GM12878 (cell line): ENCODE measurements around the gene CDKN1C. TPM values are rescaled to one million over a fixed set of nuclear protein-coding genes. Genes with fewer than 3 reads are reported as not detected.

Source experiments
- ATAC-seq: fragments of 200-7000 bp; cut with Tn5 transposase; 3 replicates; pipeline ENCODE4 v1.9.1; 2020; ENCODE audit warnings: mild to moderate bottlenecking, moderate library complexity
- BruUV-seq: library from RNA; stranded (reverse); fragments of 400-500 nt; replicated peaks from 2 replicates; lab custom pipeline; 2021; lab: Mats Ljungman, UMichigan
- CTCF ChIA-PET: fragments of 300-600 bp; sonication (Branson Sonifier 250); formaldehyde crosslinking; extraction: SDS; loops from one replicate; lab custom pipeline; 2021; ENCODE audit warnings: inconsistent platforms; lab: Yijun Ruan, JAX
- POLR2A ChIA-PET: fragments of 350-600 bp; formaldehyde crosslinking; extraction: SDS; loops from one replicate; lab custom pipeline; 2021; ENCODE audit warnings: inconsistent platforms; lab: Charles Lee
- RAD21 ChIA-PET: fragments of 300-600 bp; sonication (Branson Sonifier 250); formaldehyde crosslinking; loops from one replicate; lab custom pipeline; 2023; ENCODE audit warnings: antibody characterized with exemption; ENCODE audit not compliant: unreplicated experiment; lab: Charles Lee
- SMC1A ChIA-PET: fragments of 300-600 bp; sonication (Branson Sonifier 250); formaldehyde crosslinking; loops from one replicate; lab custom pipeline; 2023; ENCODE audit not compliant: unreplicated experiment, uncharacterized antibody; lab: Charles Lee
- DNase-seq: peaks from one replicate; pipeline ENCODE4 v3.0.0-alpha.2; 2011; ENCODE audit warnings: low read depth, low spot score
- FAIRE-seq: peaks from 3 replicates; lab custom pipeline; 2011; peaks lifted over from hg19 to GRCh38; lab: Jason Lieb, UNC
- H2AFZ ChIP-seq: 2 replicates; pipeline ENCODE4 v1.6.0; 2011; ENCODE audit warnings: low read depth, low read length, control low read depth; ENCODE audit not compliant: control insufficient read depth
- H3K27ac ChIP-seq: 2 replicates; pipeline ENCODE4 v1.5.1; 2011; ENCODE audit warnings: control low read depth; ENCODE audit not compliant: control insufficient read depth, insufficient read depth
- H3K27me3 ChIP-seq, 2 experiments: replicated peaks in 1 of 2; 2 replicates each; pipeline versions ENCODE4 v1.6.0 to v1.6.1; 2011; ENCODE audit warnings: low read length in 1 of 2; ENCODE audit not compliant: control insufficient read depth in 2 of 2, insufficient read depth in 2 of 2
- H3K36me3 ChIP-seq, 2 experiments: 2 replicates each; pipeline ENCODE4 v1.5.1; 2011; ENCODE audit warnings: low read length in 1 of 2; ENCODE audit not compliant: control insufficient read depth in 2 of 2, insufficient read depth in 2 of 2
- H3K4me1 ChIP-seq: 2 replicates; pipeline ENCODE4 v1.6.1; 2011; ENCODE audit warnings: mild to moderate bottlenecking, low read length, moderate library complexity, mixed read lengths; ENCODE audit not compliant: control insufficient read depth, insufficient read depth
- H3K4me2 ChIP-seq: 2 replicates; pipeline ENCODE4 v1.6.0; 2011; ENCODE audit warnings: control low read depth; ENCODE audit not compliant: control insufficient read depth, insufficient read depth
- H3K4me3 ChIP-seq: fragments of 200-600 bp; sonication (generic); 2 replicates; pipeline ENCODE4 v1.5.1; 2016
- H3K79me2 ChIP-seq: 2 replicates; pipeline ENCODE4 v1.6.0; 2011; ENCODE audit warnings: low read length; ENCODE audit not compliant: control insufficient read depth, insufficient read depth
- H3K9ac ChIP-seq: 2 replicates; pipeline ENCODE4 v1.8.0; 2011; ENCODE audit warnings: low read length, control low read depth, mixed read lengths; ENCODE audit not compliant: control insufficient read depth, insufficient read depth
- H3K9me3 ChIP-seq: replicated peaks from 3 replicates; pipeline ENCODE4 v1.5.1; 2011; ENCODE audit warnings: mild to moderate bottlenecking, low read length; ENCODE audit not compliant: control insufficient read depth, insufficient read depth
- H4K20me1 ChIP-seq: 2 replicates; pipeline ENCODE4 v1.6.0; 2011; ENCODE audit not compliant: control insufficient read depth, insufficient read depth
- BCL11A ChIP-seq: IDR thresholded peaks from 2 replicates; pipeline ENCODE4 v1.6.1; 2011; ENCODE audit warnings: low read depth, low read length
- CHD4 ChIP-seq: fragments of 200-600 bp; sonication (generic); IDR thresholded peaks from 2 replicates; pipeline ENCODE4 v1.6.1; 2016; ENCODE audit warnings: mild to moderate bottlenecking
- HDAC6 ChIP-seq: fragments of 200-600 bp; sonication (generic); IDR thresholded peaks from one replicate; pipeline ENCODE4 v1.8.0; 2017; ENCODE audit warnings: antibody characterized with exemption; ENCODE audit not compliant: unreplicated experiment
- HDGF ChIP-seq: fragments of 450-650 bp; IDR thresholded peaks from 2 replicates; pipeline ENCODE4 v1.6.1; 2016; ENCODE audit warnings: antibody characterized with exemption
- IKZF1 ChIP-seq: fragments of 450-650 bp; conservative IDR thresholded peaks from 2 replicates; pipeline ENCODE4 v1.6.1; 2017; ENCODE audit warnings: antibody characterized with exemption, mild to moderate bottlenecking
- NFYA ChIP-seq: IDR thresholded peaks from 2 replicates; pipeline ENCODE4 v1.6.1; 2011; ENCODE audit warnings: low read depth, mild to moderate bottlenecking, low read length, improper control_type of control experiment, borderline replicate concordance
- PAX5 ChIP-seq: IDR thresholded peaks from 2 replicates; pipeline ENCODE4 v1.6.1; 2011; ENCODE audit warnings: low read depth, low read length, borderline replicate concordance
- POU2F2 ChIP-seq: IDR thresholded peaks from 3 replicates; pipeline ENCODE4 v1.6.1; 2011; ENCODE audit warnings: low read depth, mild to moderate bottlenecking, low read length, borderline replicate concordance
- RAD21 ChIP-seq: IDR thresholded peaks from 2 replicates; pipeline ENCODE4 v1.6.1; 2011; ENCODE audit warnings: mild to moderate bottlenecking, low read depth, low read length, moderate library complexity; ENCODE audit not compliant: insufficient read depth
- whole genome bisulfite sequencing: methylation state at CpG from one replicate; pipeline ENCODE4 v1.1.6; 2016; ENCODE audit warnings: low lambda C conversion rate; ENCODE audit not compliant: insufficient replicate concordance, insufficient coverage; ENCODE audit errors: missing lambda C conversion rate; 5-methylcytosine and 5-hydroxymethylcytosine counted together
- in situ Hi-C: fragments of 300-500 bp; cut with MboI; formaldehyde crosslinking; loops from 9 replicates; pipeline ENCODE4 v1.14.3; 2018; ENCODE audit warnings: mixed read lengths
- intact Hi-C: fragments of 100-400 bp; cut with micrococcal nuclease; formaldehyde crosslinking; loops from one replicate; pipeline ENCODE4 v1.14.2; 2022; ENCODE audit not compliant: unreplicated experiment
- polyA plus RNA-seq, 11 experiments: library from polyadenylated mRNA; depleted of rRNA in 4 of 11; unstranded in 6 of 11; stranded (reverse) in 5 of 11; fragments of >200 nt; fragmentation: Nextera tagmentation in 4 of 11; fragmentation: Illumina TruSeq in 1 of 11; extraction: Ambion mirVana in 4 of 11; extraction: Trizol in 1 of 11; gene quantifications; 1 replicate in 1 of 11; 2 replicates in 10 of 11; pipeline versions ENCODE4 v1.2.1 to v1.2.3, GENCODE V29; 2011 to 2016; ENCODE audit warnings: inconsistent platforms in 2 of 11, missing spikeins in 2 of 11, low read depth in 1 of 11
- total RNA-seq, 4 experiments: library from RNA; depleted of rRNA in 3 of 4; stranded (reverse); fragments of >200 nt in 3 of 4; fragmentation: Illumina TruSeq in 1 of 4; extraction: Trizol in 1 of 4; gene quantifications; 2 replicates each; pipeline versions ENCODE4 v1.2.1 to v1.2.3, GENCODE V29; 2013 to 2021
- TF ChIP-seq, protein P1 (sequence below): fragments of 450-650 bp; IDR thresholded peaks from 2 replicates; pipeline ENCODE4 v1.6.1; 2016; ENCODE audit warnings: mild to moderate bottlenecking, moderate library complexity, borderline replicate concordance

Gene CDKN1C
- total and polyA plus RNA-seq, 10 of the 15 experiments (the other 5 are each of a cell fraction or from before 2014, with no cell fraction given): 0.05 to 0.21 (median 0.14) TPM; not detected in 7

DNA sequence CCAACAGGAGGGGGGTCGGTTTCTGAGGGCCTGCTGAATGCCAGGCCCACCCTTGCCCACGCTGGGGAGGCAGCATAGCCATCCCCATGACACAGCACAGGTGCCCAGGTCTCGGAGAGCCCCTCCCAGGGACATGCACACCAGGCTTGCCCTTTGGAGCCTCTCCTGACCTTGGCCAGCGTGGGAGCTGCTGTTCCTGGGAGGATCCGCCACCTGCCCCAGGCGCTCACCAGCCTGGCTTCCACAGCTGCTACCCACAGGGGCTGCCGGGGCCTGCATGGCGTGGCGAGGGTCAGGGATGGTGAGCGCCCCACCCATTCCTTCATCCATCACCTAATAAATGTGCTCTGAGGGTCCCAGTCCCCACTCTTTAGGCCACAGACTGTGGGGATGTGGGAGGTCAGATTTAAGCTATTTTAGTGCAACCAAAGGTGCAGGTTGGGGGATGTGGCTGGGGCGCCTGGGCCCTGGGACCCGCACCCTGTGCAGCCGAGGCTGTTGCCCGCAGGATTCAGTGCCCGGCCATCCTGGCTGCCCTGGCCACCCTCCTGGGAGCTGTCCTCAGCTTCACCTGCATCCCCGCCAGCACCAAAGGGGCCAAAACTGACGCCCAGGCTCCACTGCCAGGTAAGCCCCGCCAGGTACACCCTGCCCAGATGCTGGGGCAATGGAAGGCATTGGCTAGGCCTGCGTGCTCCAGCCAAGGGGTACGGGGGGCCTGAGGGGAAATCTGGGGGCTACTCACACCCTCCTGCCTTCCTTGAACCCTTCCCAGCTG is 30.7 kb upstream of the CDKN1C start:
- ChIA-PET RAD21 (no interaction called here), SMC1A (no interaction called here), POLR2A (no interaction called here), CTCF (interaction anchor here (1.0 kb wide), 1 partner anchor 385 kb away, joined by 3 read pairs; no protein-coding TSS in a partner anchor)
- Histone ChIP-seq H3K27ac (no peak overlapping the region), H4K20me1 (no peaks in the 10 kb centered on the region), H3K27me3 (no peaks in the 10 kb centered on the region), H3K79me2 (no peaks in the 10 kb centered on the region), H2AFZ (no peak overlapping the region), H3K4me1 (no peaks in the 10 kb centered on the region), H3K4me2 (no peak overlapping the region), H3K9me3 (no peaks in the 10 kb centered on the region), H3K9ac (no peak overlapping the region), H3K4me3 (no peak overlapping the region), H3K36me3 (no peaks in the 10 kb centered on the region)
- no TSS peak for BruUV-seq
- FAIRE-seq (no peak), ATAC-seq (no peak), DNase-seq (no peak)
- 52% methylated on average over 20 of the region's 20 CpGs for WGBS
- in situ Hi-C loops: no loop called here
- TF ChIP-seq NFYA (no peak), RAD21 (no peak), HDGF (no peak), POU2F2 (no peak), BCL11A (no peak), PAX5 (no peak), IKZF1 (no peak), HDAC6 (no peak), CHD4 (no peak)
- TF ChIP-seq, protein P1, sequence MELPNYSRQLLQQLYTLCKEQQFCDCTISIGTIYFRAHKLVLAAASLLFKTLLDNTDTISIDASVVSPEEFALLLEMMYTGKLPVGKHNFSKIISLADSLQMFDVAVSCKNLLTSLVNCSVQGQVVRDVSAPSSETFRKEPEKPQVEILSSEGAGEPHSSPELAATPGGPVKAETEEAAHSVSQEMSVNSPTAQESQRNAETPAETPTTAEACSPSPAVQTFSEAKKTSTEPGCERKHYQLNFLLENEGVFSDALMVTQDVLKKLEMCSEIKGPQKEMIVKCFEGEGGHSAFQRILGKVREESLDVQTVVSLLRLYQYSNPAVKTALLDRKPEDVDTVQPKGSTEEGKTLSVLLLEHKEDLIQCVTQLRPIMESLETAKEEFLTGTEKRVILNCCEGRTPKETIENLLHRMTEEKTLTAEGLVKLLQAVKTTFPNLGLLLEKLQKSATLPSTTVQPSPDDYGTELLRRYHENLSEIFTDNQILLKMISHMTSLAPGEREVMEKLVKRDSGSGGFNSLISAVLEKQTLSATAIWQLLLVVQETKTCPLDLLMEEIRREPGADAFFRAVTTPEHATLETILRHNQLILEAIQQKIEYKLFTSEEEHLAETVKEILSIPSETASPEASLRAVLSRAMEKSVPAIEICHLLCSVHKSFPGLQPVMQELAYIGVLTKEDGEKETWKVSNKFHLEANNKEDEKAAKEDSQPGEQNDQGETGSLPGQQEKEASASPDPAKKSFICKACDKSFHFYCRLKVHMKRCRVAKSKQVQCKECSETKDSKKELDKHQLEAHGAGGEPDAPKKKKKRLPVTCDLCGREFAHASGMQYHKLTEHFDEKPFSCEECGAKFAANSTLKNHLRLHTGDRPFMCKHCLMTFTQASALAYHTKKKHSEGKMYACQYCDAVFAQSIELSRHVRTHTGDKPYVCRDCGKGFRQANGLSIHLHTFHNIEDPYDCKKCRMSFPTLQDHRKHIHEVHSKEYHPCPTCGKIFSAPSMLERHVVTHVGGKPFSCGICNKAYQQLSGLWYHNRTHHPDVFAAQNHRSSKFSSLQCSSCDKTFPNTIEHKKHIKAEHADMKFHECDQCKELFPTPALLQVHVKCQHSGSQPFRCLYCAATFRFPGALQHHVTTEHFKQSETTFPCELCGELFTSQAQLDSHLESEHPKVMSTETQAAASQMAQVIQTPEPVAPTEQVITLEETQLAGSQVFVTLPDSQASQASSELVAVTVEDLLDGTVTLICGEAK: no peak
- intact Hi-C loops: no loop called here
